Measurements from ENCODE around the gene EXOSC2.

EXOSC2 gene

GRCh38 chr9:130740218-130741023, 46.8 kb downstream of the EXOSC2 start:
- DNase-seq = no peak

GRCh38 chr9:130741024-130741305, 47.4 kb downstream of the EXOSC2 start:
- DNase-seq = no peak

- DNase-seq = no peak
Observed at GRCh38 chr9:130741831-130742449, 48.4 kb downstream of the EXOSC2 start.

GRCh38 chr9:130743656-130744055, 50.1 kb downstream of the EXOSC2 start:
- no peak for DNase-seq

- no peak for DNase-seq
Observed at GRCh38 chr9:130745210-130745800, 51.7 kb downstream of the EXOSC2 start.

- no peak for DNase-seq
Observed at GRCh38 chr9:130745829-130746228, 52.2 kb downstream of the EXOSC2 start.

GRCh38 chr9:130746434-130747212, 53.0 kb downstream of the EXOSC2 start:
- no peak for DNase-seq

GRCh38 chr9:130751631-130752355, 58.2 kb downstream of the EXOSC2 start:
- no peak for DNase-seq
